Central memory CD8-positive, alpha-beta T cell (primary cell): ENCODE measurements around the gene SRSF4.

ENCODE experiments used
- ATAC-seq: fragments of 150-1000 bp; cut with Tn5 transposase; replicated peaks from 2 replicates; pipeline ENCODE4 v1.10.0; 2022; ENCODE audit warnings: mild to moderate bottlenecking, moderate FRiP score, moderate number of reproducible peaks; ENCODE audit not compliant: poor library complexity, severe bottlenecking; ENCODE audit errors: extremely low read depth
- DNase-seq, 2 donors: peaks; one replicate each; pipeline ENCODE4 v3.0.0; 2021; ENCODE audit warnings: low spot score in 2 of 2
- H3K27ac Mint-ChIP-seq: one replicate; pipeline ENCODE4 v1.8.0; 2022; ENCODE audit warnings: low read depth, mild to moderate bottlenecking, moderate library complexity, mixed read lengths
- H3K27me3 Mint-ChIP-seq: one replicate; pipeline ENCODE4 v1.8.0; 2022; ENCODE audit warnings: mixed read lengths
- H3K36me3 Mint-ChIP-seq: one replicate; pipeline ENCODE4 v1.8.0; 2022; ENCODE audit warnings: mild to moderate bottlenecking, moderate library complexity, mixed read lengths; ENCODE audit not compliant: insufficient read depth
- H3K4me1 Mint-ChIP-seq: one replicate; pipeline ENCODE4 v1.8.0; 2022; ENCODE audit warnings: mixed read lengths
- H3K4me3 Mint-ChIP-seq: one replicate; pipeline ENCODE4 v1.8.0; 2022; ENCODE audit warnings: mild to moderate bottlenecking, moderate library complexity, mixed read lengths
- H3K9me3 Mint-ChIP-seq: one replicate; pipeline ENCODE4 v1.8.0; 2022; ENCODE audit warnings: mixed read lengths

The SRSF4 gene

GRCh38 chr1:29211086-29212030 lies 29.7 kb upstream of the SRSF4 start:
- Mint-ChIP-seq H3K9me3 (no peaks in the 10 kb centered on the region), H3K4me3 (no peak overlapping the region), H3K4me1 (peaks cover 4% of the 10 kb centered on the region), H3K27me3 (no peaks in the 10 kb centered on the region), H3K36me3 (peaks cover 9% of the 10 kb centered on the region), H3K27ac (no peak overlapping the region)
- DNase-seq (no peak), ATAC-seq (no peak)

GRCh38 chr1:29210278-29211085 lies 28.8 kb upstream of the SRSF4 start:
- Mint-ChIP-seq H3K27me3 (no peaks in the 10 kb centered on the region), H3K4me3 (no peak overlapping the region), H3K9me3 (no peaks in the 10 kb centered on the region), H3K27ac (no peak overlapping the region), H3K4me1 (peaks cover 4% of the 10 kb centered on the region), H3K36me3 (peaks cover 11% of the 10 kb centered on the region)
- peak; percentile 24 for ATAC-seq
- no peak for DNase-seq

- Mint-ChIP-seq H3K27ac (no peak overlapping the region), H3K36me3 (peaks cover 8% of the 10 kb centered on the region), H3K4me3 (no peak overlapping the region), H3K9me3 (no peaks in the 10 kb centered on the region), H3K4me1 (peaks cover 4% of the 10 kb centered on the region), H3K27me3 (no peaks in the 10 kb centered on the region)
- no peak for ATAC-seq
- no peak for DNase-seq
Measured at GRCh38 chr1:29209173-29209572, 27.5 kb upstream of the SRSF4 start.

- Mint-ChIP-seq H3K27ac (no peak overlapping the region), H3K36me3 (peaks cover 8% of the 10 kb centered on the region)
Measured at GRCh38 chr1:29208442-29208841, 26.7 kb upstream of the SRSF4 start.

GRCh38 chr1:29202584-29203340 lies 21.1 kb upstream of the SRSF4 start:
- no peaks in the 10 kb centered on the region for H3K4me1 Mint-ChIP-seq
- peak; percentile 73 to 90 for DNase-seq
- no peaks in the 10 kb centered on the region for H3K27me3 Mint-ChIP-seq
- no peak overlapping the region for H3K4me3 Mint-ChIP-seq
- H3K27ac Mint-ChIP-seq, result no peak overlapping the region
- H3K9me3 Mint-ChIP-seq, result no peaks in the 10 kb centered on the region
- peaks cover 4% of the 10 kb centered on the region for H3K36me3 Mint-ChIP-seq
- ATAC-seq, result peak; percentile 80

More at GRCh38 chr1:29208442-29208841, 26.7 kb upstream of the SRSF4 start:
- peaks cover 4% of the 10 kb centered on the region for H3K4me1 Mint-ChIP-seq
- DNase-seq (no peak), ATAC-seq (no peak)
- H3K4me3 Mint-ChIP-seq, result no peak overlapping the region
- no peaks in the 10 kb centered on the region for H3K9me3 Mint-ChIP-seq
- no peaks in the 10 kb centered on the region for H3K27me3 Mint-ChIP-seq

GRCh38 chr1:29202053-29202452 lies 20.4 kb upstream of the SRSF4 start:
- H3K27me3 Mint-ChIP-seq, result no peaks in the 10 kb centered on the region
- H3K36me3 Mint-ChIP-seq, result peaks cover 4% of the 10 kb centered on the region
- DNase-seq (no peak), ATAC-seq (no peak)
- no peaks in the 10 kb centered on the region for H3K4me1 Mint-ChIP-seq
- H3K27ac Mint-ChIP-seq, result no peak overlapping the region
- H3K9me3 Mint-ChIP-seq, result no peaks in the 10 kb centered on the region
- H3K4me3 Mint-ChIP-seq, result no peak overlapping the region

- Mint-ChIP-seq H3K27ac (no peak overlapping the region), H3K4me1 (no peaks in the 10 kb centered on the region), H3K4me3 (no peak overlapping the region), H3K36me3 (peaks cover 4% of the 10 kb centered on the region), H3K27me3 (no peaks in the 10 kb centered on the region), H3K9me3 (no peaks in the 10 kb centered on the region)
- ATAC-seq, result no peak
- no peak for DNase-seq
Measured at GRCh38 chr1:29201595-29202051, 19.9 kb upstream of the SRSF4 start.

GRCh38 chr1:29200906-29201594 lies 19.4 kb upstream of the SRSF4 start:
- Mint-ChIP-seq H3K4me3 (no peak overlapping the region), H3K36me3 (peaks cover 4% of the 10 kb centered on the region), H3K27me3 (no peaks in the 10 kb centered on the region), H3K9me3 (no peaks in the 10 kb centered on the region), H3K27ac (no peak overlapping the region), H3K4me1 (no peaks in the 10 kb centered on the region)
- DNase-seq (no peak), ATAC-seq (no peak)

GRCh38 chr1:29197993-29198392 lies 16.3 kb upstream of the SRSF4 start:
- DNase-seq (no peak), ATAC-seq (no peak)
- H3K36me3 Mint-ChIP-seq, result peaks cover 4% of the 10 kb centered on the region
- no peak overlapping the region for H3K27ac Mint-ChIP-seq
- H3K4me1 Mint-ChIP-seq, result no peaks in the 10 kb centered on the region
- no peak overlapping the region for H3K4me3 Mint-ChIP-seq
- H3K27me3 Mint-ChIP-seq, result no peaks in the 10 kb centered on the region
- H3K9me3 Mint-ChIP-seq, result no peaks in the 10 kb centered on the region

- H3K4me1 Mint-ChIP-seq, result no peaks in the 10 kb centered on the region
- no peak overlapping the region for H3K27ac Mint-ChIP-seq
- peak; percentile 67 for ATAC-seq
- H3K9me3 Mint-ChIP-seq, result no peaks in the 10 kb centered on the region
- H3K36me3 Mint-ChIP-seq, result peaks cover 4% of the 10 kb centered on the region
- H3K27me3 Mint-ChIP-seq, result no peaks in the 10 kb centered on the region
- no peak for DNase-seq
- no peak overlapping the region for H3K4me3 Mint-ChIP-seq
Measured at GRCh38 chr1:29197590-29197924, 15.9 kb upstream of the SRSF4 start.

- DNase-seq, result no peak
- H3K27me3 Mint-ChIP-seq, result no peaks in the 10 kb centered on the region
- H3K36me3 Mint-ChIP-seq, result peaks cover 4% of the 10 kb centered on the region
- H3K27ac Mint-ChIP-seq, result no peak overlapping the region
- ATAC-seq, result no peak
- no peak overlapping the region for H3K4me3 Mint-ChIP-seq
- H3K4me1 Mint-ChIP-seq, result no peaks in the 10 kb centered on the region
- H3K9me3 Mint-ChIP-seq, result no peaks in the 10 kb centered on the region
Measured at GRCh38 chr1:29196863-29197589, 15.3 kb upstream of the SRSF4 start.
